NCI-H460 (cell line): ENCODE measurements around the gene PACRG. TPM values are rescaled to one million over a fixed set of nuclear protein-coding genes. Genes with fewer than 3 reads are reported as not detected.

Experiments
- DNase-seq: peaks from one replicate; pipeline ENCODE4 v3.0.0-alpha.2; 2016; ENCODE audit warnings: low read depth; ENCODE audit errors: extremely low read depth
- total RNA-seq: library from RNA; depleted of rRNA; stranded (reverse); fragments of >200 nt; shearing (Covaris generic); gene quantifications from 2 replicates; pipeline ENCODE4 v1.2.3, GENCODE V29; 2014

Gene PACRG
- total RNA-seq, 1 experiment from 2014 or later, result 0.15 TPM

GRCh38 chr6:162998777-162999176, 271.0 kb downstream of the PACRG start:
- DNase-seq, result no peak

- DNase-seq, result no peak
Observed at GRCh38 chr6:162999575-163000285, 272.0 kb downstream of the PACRG start.

GRCh38 chr6:163001330-163001729, 273.6 kb downstream of the PACRG start:
- no peak for DNase-seq

GRCh38 chr6:163008186-163008585, 280.4 kb downstream of the PACRG start:
- no peak for DNase-seq

- DNase-seq, result no peak
Observed at GRCh38 chr6:163008626-163009025, 280.9 kb downstream of the PACRG start.

GRCh38 chr6:163010145-163010544, 282.4 kb downstream of the PACRG start:
- DNase-seq, result no peak

GRCh38 chr6:163014736-163015135, 287.0 kb downstream of the PACRG start:
- no peak for DNase-seq

GRCh38 chr6:163017801-163018200, 290.0 kb downstream of the PACRG start:
- DNase-seq, result no peak

GRCh38 chr6:163019926-163020325, 292.2 kb downstream of the PACRG start:
- no peak for DNase-seq

- no peak for DNase-seq
Observed at GRCh38 chr6:163021054-163021453, 293.3 kb downstream of the PACRG start.

- DNase-seq, result no peak
Observed at GRCh38 chr6:163023700-163024099, 295.9 kb downstream of the PACRG start.

- no peak for DNase-seq
Observed at GRCh38 chr6:163026893-163027292, 299.1 kb downstream of the PACRG start.

- no peak for DNase-seq
Observed at GRCh38 chr6:163030980-163031379, 303.2 kb downstream of the PACRG start.

GRCh38 chr6:163031931-163032330, 304.2 kb downstream of the PACRG start:
- no peak for DNase-seq

- no peak for DNase-seq
Observed at GRCh38 chr6:163036160-163036645, 308.4 kb downstream of the PACRG start.

- DNase-seq, result no peak
Observed at GRCh38 chr6:163038317-163038716, 310.5 kb downstream of the PACRG start.

GRCh38 chr6:163048345-163048744, 320.6 kb downstream of the PACRG start:
- DNase-seq, result no peak

GRCh38 chr6:163053667-163054344, 326.0 kb downstream of the PACRG start:
- no peak for DNase-seq

GRCh38 chr6:163054641-163055040, 326.9 kb downstream of the PACRG start:
- DNase-seq, result no peak

GRCh38 chr6:163057260-163057659, 329.5 kb downstream of the PACRG start:
- DNase-seq, result no peak

GRCh38 chr6:163062790-163063189, 335.0 kb downstream of the PACRG start:
- DNase-seq, result no peak

- no peak for DNase-seq
Observed at GRCh38 chr6:163063561-163063960, 335.8 kb downstream of the PACRG start.
